Neural progenitor cell (in vitro differentiated cells): ENCODE measurements around the gene CDC5L. TPM values are rescaled to one million over a fixed set of nuclear protein-coding genes. Genes with fewer than 3 reads are reported as not detected.

Source experiments
- DNase-seq: peaks from one replicate; pipeline ENCODE4 v3.0.0-alpha.2; 2016; ENCODE audit warnings: low spot score
- H2AFZ ChIP-seq: fragments of 200-600 bp; sonication (generic); replicated peaks from 2 replicates; pipeline ENCODE4 v1.6.1; 2016; ENCODE audit warnings: antibody characterized with exemption
- H3F3A ChIP-seq: fragments of 200-600 bp; sonication (generic); 2 replicates; pipeline ENCODE4 v1.6.1; 2016; ENCODE audit warnings: antibody characterized with exemption, low read depth
- H3K27ac ChIP-seq: fragments of 200-600 bp; sonication (generic); 2 replicates; pipeline ENCODE4 v1.5.1; 2016; ENCODE audit warnings: mild to moderate bottlenecking
- H3K27me3 ChIP-seq: fragments of 200-600 bp; sonication (generic); 2 replicates; pipeline ENCODE4 v1.6.1; 2016; ENCODE audit warnings: mild to moderate bottlenecking, moderate library complexity
- H3K36me3 ChIP-seq: fragments of 200-600 bp; sonication (generic); 2 replicates; pipeline ENCODE4 v1.5.1; 2016
- H3K4me1 ChIP-seq: fragments of 200-600 bp; sonication (generic); 2 replicates; pipeline ENCODE4 v1.6.1; 2016; ENCODE audit warnings: mixed run types
- H3K4me2 ChIP-seq: fragments of 200-600 bp; sonication (generic); 2 replicates; pipeline ENCODE4 v1.6.1; 2016
- H3K4me3 ChIP-seq: fragments of 200-600 bp; sonication (generic); 2 replicates; pipeline ENCODE4 v1.5.1; 2016
- H3K79me2 ChIP-seq: fragments of 200-600 bp; sonication (generic); 2 replicates; pipeline ENCODE4 v1.6.1; 2016; ENCODE audit warnings: low read depth
- H3K9ac ChIP-seq: fragments of 200-600 bp; sonication (generic); 2 replicates; pipeline ENCODE4 v1.6.1; 2016
- H3K9me3 ChIP-seq: fragments of 200-600 bp; sonication (generic); 2 replicates; pipeline ENCODE4 v1.5.1; 2016; ENCODE audit warnings: low read depth
- H4K20me1 ChIP-seq: fragments of 200-600 bp; sonication (generic); 2 replicates; pipeline ENCODE4 v1.6.1; 2016; ENCODE audit warnings: low read depth
- H3K27ac Mint-ChIP-seq: 3 replicates; pipeline ENCODE4 v1.8.0; 2021; ENCODE audit warnings: mixed read lengths
- H3K27me3 Mint-ChIP-seq: 2 replicates; pipeline ENCODE4 v1.8.0; 2022; ENCODE audit warnings: low read depth, mild to moderate bottlenecking, inconsistent platforms, moderate library complexity, mixed read lengths; ENCODE audit not compliant: insufficient read depth
- H3K36me3 Mint-ChIP-seq: 3 replicates; pipeline ENCODE4 v1.8.0; 2021; ENCODE audit warnings: mixed read lengths
- H3K4me1 Mint-ChIP-seq: 3 replicates; pipeline ENCODE4 v1.8.0; 2021; ENCODE audit warnings: mixed read lengths
- H3K4me3 Mint-ChIP-seq: 3 replicates; pipeline ENCODE4 v1.8.0; 2021; ENCODE audit warnings: mild to moderate bottlenecking, moderate library complexity, mixed read lengths
- H3K9me3 Mint-ChIP-seq: 3 replicates; pipeline ENCODE4 v1.8.0; 2020; ENCODE audit warnings: mixed read lengths
- CTCF ChIP-seq: fragments of 200-600 bp; sonication (generic); IDR thresholded peaks from 2 replicates; pipeline ENCODE4 v1.5.1; 2017; ENCODE audit warnings: antibody characterized with exemption, mild to moderate bottlenecking
- EZH2 ChIP-seq: fragments of 200-600 bp; sonication (generic); IDR thresholded peaks from 2 replicates; pipeline ENCODE4 v1.6.1; 2017; ENCODE audit warnings: antibody characterized with exemption, mild to moderate bottlenecking, moderate library complexity
- EZH2phosphoT487 ChIP-seq: fragments of 200-600 bp; sonication (generic); IDR thresholded peaks from 2 replicates; pipeline ENCODE4 v1.6.1; 2017; ENCODE audit warnings: antibody characterized with exemption
- total RNA-seq: library from RNA; depleted of rRNA; stranded (reverse); fragments of >200 nt; gene quantifications from 2 replicates; pipeline ENCODE4 v1.2.3, GENCODE V29; 2015; ENCODE audit warnings: low replicate concordance

The CDC5L gene
- total RNA-seq, 1 donor from 2014 or later, result 53.6 TPM

GRCh38 chr6:44471271-44471981 is 83.9 kb downstream of the CDC5L start:
- Histone ChIP-seq H2AFZ (no peak overlapping the region), H3K4me1 (peaks cover 22% of the 10 kb centered on the region), H3K9me3 (no peaks in the 10 kb centered on the region), H3K79me2 (no peaks in the 10 kb centered on the region), H3K4me3 (no peak overlapping the region), H4K20me1 (no peaks in the 10 kb centered on the region), H3F3A (peaks cover 8% of the 10 kb centered on the region), H3K27ac (no peak overlapping the region), H3K4me2 (no peak overlapping the region), H3K36me3 (no peaks in the 10 kb centered on the region), H3K9ac (no peak overlapping the region), H3K27me3 (peaks cover 4% of the 10 kb centered on the region)
- H3K27ac Mint-ChIP-seq, result no peak overlapping the region
- H3K4me1 Mint-ChIP-seq, result peaks cover 23% of the 10 kb centered on the region
- DNase-seq, result no peak
- no peaks in the 10 kb centered on the region for H3K9me3 Mint-ChIP-seq
- peaks cover 2% of the 10 kb centered on the region for H3K27me3 Mint-ChIP-seq
- TF ChIP-seq EZH2 (no peak), EZH2phosphoT487 (no peak), CTCF (no peak)
- H3K36me3 Mint-ChIP-seq, result no peaks in the 10 kb centered on the region
- H3K4me3 Mint-ChIP-seq, result no peak overlapping the region

DNA sequence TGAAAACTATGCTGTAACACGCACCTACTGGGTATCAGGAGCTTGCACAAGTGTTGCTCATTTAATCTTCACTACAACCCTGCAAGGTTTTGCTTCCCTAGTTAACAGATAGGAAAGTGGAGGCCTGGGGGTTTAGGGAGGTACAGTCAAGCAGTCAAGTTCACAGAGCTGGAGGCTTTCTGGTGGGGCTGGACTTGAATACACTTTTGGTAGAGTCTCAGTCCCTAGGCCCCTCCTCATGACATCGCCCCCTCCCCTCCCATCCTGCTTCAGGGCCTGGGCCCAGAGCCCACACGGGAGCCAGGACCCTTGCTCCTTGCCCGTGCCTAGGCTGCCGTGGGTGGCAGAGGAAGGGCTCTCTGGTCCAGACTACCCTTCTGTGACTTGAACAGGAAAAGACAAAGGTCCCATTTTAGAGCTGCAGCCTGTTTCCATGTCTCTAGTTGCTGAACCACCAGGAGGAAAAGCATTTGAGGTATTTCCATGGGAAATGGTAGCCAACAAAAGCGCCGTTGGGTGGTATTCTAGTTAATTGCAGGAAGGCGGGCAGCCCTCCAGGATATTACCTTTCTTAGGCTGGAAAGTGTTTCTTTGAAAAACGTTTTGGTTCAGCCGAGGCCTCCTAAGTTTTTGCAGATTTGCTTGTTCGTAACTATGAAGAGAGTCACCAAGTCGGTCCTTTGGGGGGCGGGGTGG is 84.9 kb downstream of the CDC5L start:
- peak; percentile 65 for DNase-seq

GRCh38 chr6:44473393-44474189 is 86.1 kb downstream of the CDC5L start:
- no peaks in the 10 kb centered on the region for H3K79me2 ChIP-seq
- TF ChIP-seq CTCF (no peak), EZH2 (no peak)
- no peak overlapping the region for H3K4me3 ChIP-seq
- H3K9ac ChIP-seq, result no peak overlapping the region
- peaks cover 22% of the 10 kb centered on the region for H3K4me1 ChIP-seq
- no peaks in the 10 kb centered on the region for H3K9me3 ChIP-seq
- peaks cover 4% of the 10 kb centered on the region for H3K27me3 ChIP-seq
- no peaks in the 10 kb centered on the region for H3K36me3 Mint-ChIP-seq
- H2AFZ ChIP-seq, result no peak overlapping the region
- H3K27ac Mint-ChIP-seq, result no peak overlapping the region
- H3K27me3 Mint-ChIP-seq, result peaks cover 2% of the 10 kb centered on the region
- no peak overlapping the region for H3K27ac ChIP-seq
- no peaks in the 10 kb centered on the region for H3K9me3 Mint-ChIP-seq
- peaks cover 8% of the 10 kb centered on the region for H3F3A ChIP-seq
- no peaks in the 10 kb centered on the region for H4K20me1 ChIP-seq
- no peak for DNase-seq
- H3K4me2 ChIP-seq, result no peak overlapping the region
- H3K4me3 Mint-ChIP-seq, result no peak overlapping the region
- peaks cover 23% of the 10 kb centered on the region for H3K4me1 Mint-ChIP-seq
- no peaks in the 10 kb centered on the region for H3K36me3 ChIP-seq

More for the DNA sequence above, 84.9 kb downstream of the CDC5L start:
- Histone ChIP-seq H3K4me1 (peaks cover 22% of the 10 kb centered on the region), H3K9me3 (no peaks in the 10 kb centered on the region), H3K36me3 (no peaks in the 10 kb centered on the region), H3K27ac (no peak overlapping the region), H3K9ac (no peak overlapping the region), H3F3A (peaks cover 8% of the 10 kb centered on the region), H3K4me2 (peak overlapping the region; percentile 52), H3K4me3 (no peak overlapping the region), H3K27me3 (peaks cover 4% of the 10 kb centered on the region), H3K79me2 (no peaks in the 10 kb centered on the region), H2AFZ (peak overlapping the region; percentile 70), H4K20me1 (no peaks in the 10 kb centered on the region)
- TF ChIP-seq EZH2, result no peak
- no peak for TF ChIP-seq CTCF
- no peak for TF ChIP-seq EZH2phosphoT487
- Mint-ChIP-seq H3K27me3 (peaks cover 2% of the 10 kb centered on the region), H3K36me3 (no peaks in the 10 kb centered on the region), H3K4me3 (no peak overlapping the region), H3K4me1 (peaks cover 23% of the 10 kb centered on the region), H3K27ac (no peak overlapping the region), H3K9me3 (no peaks in the 10 kb centered on the region)
